Spleen (tissue), 7 donors: ENCODE results near the gene FAM171A2.

Source experiments
- CTCF ChIP-seq, 11 experiments: fragments of 200-600 bp in 7 of 11; fragments of 450-650 bp in 4 of 11; sonication (generic) in 4 of 11; IDR thresholded peaks in 8 of 11; conservative IDR thresholded peaks in 3 of 11; 1 replicate in 7 of 11; 2 replicates in 4 of 11; pipeline versions ENCODE4 v1.4.0 to v1.8.0; 2016 to 2021; ENCODE audit warnings: antibody characterized with exemption in 11 of 11, inconsistent platforms in 4 of 11, mild to moderate bottlenecking in 1 of 11
- POLR2A ChIP-seq, 3 donors: fragments of 450-650 bp; IDR thresholded peaks; one replicate each; pipeline ENCODE4 v1.5.1; 2017; ENCODE audit warnings: antibody characterized with exemption in 3 of 3, mild to moderate bottlenecking in 1 of 3
- donor health status: DM: no; HTN: no; CAD: no; lungs with moderate emphysema.
- donor health status: DM: no; HTN: no; CAD: no.
- donor health status: DM: no; HTN: no; CAD: no.

- TF ChIP-seq CTCF (IDR thresholded peaks at IDR 0.05 in 8 of 11, conservative IDR thresholded peaks at IDR 0.05 in 3 of 11) (no peak), POLR2A (IDR thresholded peaks at IDR 0.05) (no peak)
Observed at GRCh38 chr17:44315760-44316731, 47.6 kb downstream of the FAM171A2 start.
